Islet of Langerhans (tissue), 1 donor: ENCODE data around the gene CD81.
"Not testable (repeated sequence)": the region's sequence is repeated elsewhere in the genome, so short reads cannot be mapped to it uniquely, and the experiment has no call there.

ENCODE experiments used
- FAIRE-seq: peaks from one replicate; lab custom pipeline; 2011; peaks lifted over from hg19 to GRCh38; lab: Jason Lieb, UNC

The CD81 gene

DNA sequence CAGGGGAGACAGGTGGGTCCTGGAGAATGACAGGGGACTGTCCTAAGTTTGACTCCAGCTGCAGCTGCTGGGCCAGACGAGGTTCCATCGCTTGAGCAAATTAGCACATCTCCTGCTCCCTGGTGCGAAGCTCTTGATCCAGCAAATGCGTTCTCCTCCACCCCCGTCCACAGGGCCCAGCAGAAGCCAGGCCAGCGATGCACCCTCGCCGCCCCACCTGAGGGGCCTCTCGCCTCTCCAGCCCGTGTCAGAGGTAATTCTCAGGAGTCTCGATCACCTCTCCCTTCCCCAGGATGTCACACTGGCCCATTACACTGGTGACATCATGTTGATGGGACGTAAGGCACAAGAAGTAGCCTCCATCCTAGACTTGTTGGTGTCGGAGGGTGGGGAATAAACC is 19.5 kb upstream of the CD81 start:
- not testable (repeated sequence) for FAIRE-seq

DNA sequence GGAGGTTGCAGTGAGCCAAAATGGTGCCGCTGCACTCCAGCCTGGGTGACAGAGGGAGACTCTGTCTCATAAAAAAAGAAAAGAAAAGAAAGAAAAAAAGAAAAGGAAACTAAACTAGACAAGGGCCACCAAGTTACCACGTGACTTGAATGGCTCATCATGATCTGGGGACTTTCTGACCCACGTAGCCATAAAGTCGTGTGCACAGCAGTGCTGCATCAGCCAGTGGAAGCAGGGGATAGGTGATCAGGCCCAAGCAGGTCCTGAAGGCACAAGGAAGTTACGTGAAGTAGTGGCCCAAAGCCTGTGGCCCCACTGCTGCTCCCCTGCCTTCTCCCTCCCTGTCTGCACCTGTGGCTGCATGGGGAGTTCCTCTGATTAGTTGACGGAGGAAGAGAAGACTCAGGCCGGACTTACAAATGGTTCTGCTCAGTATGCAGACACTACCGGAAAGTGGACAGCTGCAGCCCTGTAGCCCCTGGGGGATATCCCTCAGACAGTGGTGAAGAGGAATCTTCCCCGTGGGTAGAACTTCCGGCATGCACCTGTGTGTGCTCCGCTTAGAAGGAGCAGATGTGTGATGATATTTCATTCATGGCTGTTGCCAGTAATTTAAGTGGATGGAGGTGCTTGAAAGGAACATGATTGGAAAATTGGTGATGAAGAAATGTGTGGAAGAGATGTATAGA is 18.2 kb upstream of the CD81 start:
- FAIRE-seq: no peak

- FAIRE-seq: no peak
Measured at GRCh38 chr11:2359557-2359956, 17.6 kb upstream of the CD81 start.

DNA sequence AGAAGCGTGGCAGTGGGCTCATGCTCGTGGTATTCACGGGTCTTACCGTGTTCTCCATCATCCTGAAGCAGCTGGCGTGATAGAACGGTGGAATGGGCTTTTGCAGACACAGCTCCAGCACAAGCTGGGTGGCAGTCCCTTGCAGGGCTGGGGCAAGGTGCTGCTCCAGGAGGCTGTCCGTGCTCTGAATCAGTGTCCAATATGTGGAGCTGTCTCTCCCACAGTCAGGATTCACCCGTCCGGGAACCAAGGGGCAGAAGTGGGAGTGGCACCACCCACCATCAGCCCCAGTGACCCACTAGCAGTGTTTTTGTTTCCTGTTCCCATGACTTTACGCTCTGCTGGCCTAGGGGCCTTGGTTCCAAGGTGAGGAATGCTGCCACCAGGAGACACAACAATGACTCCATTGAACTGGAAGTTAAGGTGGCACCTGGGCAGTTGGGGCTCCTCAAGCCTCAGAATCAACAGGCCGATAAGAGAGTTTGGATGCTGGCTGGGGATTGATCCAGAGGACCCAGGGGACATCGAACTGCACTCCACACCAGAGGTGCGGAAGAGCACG is 16.9 kb upstream of the CD81 start:
- FAIRE-seq: no peak

GRCh38 chr11:2361565-2361964 is 15.5 kb upstream of the CD81 start:
- no peak for FAIRE-seq

GRCh38 chr11:2362414-2362813 is 14.7 kb upstream of the CD81 start:
- no peak for FAIRE-seq

GRCh38 chr11:2363130-2363529 is 14.0 kb upstream of the CD81 start:
- FAIRE-seq: no peak

DNA sequence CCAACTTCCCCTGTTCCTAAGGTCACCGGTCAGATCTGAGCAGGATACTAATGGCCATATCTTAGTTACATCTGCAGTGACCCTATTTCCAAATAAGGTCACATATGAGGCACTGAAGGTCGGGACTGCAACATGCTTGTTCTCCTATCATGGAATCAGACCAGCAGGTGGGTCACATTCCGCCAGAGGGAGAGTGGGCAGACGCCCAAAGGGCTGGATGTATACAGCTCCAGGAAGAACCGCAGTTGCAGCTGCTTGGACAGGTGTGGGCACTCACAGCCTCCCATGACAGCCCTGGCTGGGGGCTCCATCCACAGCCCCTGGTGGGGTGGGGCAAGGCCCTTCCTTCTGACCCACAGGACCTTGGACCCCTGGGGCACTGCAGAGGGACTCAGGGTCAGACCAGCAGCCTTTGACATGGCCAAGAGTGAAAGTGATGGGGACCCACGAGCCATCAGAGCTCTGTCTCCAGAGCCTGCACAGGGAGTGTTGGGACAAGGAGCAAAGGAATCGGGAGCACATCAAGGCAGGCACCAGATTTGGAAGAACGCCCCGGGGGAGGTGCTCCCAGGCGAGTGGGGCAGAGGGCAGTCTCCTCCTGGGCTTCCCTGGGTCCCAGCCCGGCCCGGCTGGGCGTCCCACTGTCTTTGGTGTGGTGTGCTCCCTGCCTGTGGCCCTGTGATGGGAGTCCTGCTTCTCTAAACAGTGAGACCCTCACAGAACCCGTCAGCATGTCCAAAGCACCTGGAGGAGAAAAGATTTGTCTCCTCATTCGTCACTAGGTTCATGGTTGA is 13.3 kb upstream of the CD81 start:
- no peak for FAIRE-seq

DNA sequence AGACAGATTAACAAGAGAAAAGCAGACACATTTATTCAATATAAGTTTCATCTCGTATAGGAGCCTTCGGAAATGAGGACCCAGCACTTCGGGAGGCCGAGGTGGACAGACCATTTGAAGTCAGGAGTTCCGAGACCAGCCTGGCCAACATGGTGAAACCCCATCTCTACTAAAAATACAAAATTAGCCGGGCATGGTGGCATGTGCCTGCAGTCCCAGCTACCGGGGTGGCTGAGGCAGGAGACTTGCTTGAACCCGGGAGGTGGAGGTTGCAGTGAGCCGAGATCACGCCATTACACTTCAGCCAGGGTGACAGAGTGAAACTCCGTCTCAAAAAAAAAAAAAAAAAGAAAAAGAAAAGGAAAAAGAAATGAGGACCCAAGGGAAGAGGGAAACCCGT is 12.7 kb upstream of the CD81 start:
- FAIRE-seq: not testable (repeated sequence)

GRCh38 chr11:2365571-2366210 is 11.4 kb upstream of the CD81 start:
- no peak for FAIRE-seq

- FAIRE-seq: no peak
Measured at GRCh38 chr11:2366276-2366675, 10.8 kb upstream of the CD81 start.

DNA sequence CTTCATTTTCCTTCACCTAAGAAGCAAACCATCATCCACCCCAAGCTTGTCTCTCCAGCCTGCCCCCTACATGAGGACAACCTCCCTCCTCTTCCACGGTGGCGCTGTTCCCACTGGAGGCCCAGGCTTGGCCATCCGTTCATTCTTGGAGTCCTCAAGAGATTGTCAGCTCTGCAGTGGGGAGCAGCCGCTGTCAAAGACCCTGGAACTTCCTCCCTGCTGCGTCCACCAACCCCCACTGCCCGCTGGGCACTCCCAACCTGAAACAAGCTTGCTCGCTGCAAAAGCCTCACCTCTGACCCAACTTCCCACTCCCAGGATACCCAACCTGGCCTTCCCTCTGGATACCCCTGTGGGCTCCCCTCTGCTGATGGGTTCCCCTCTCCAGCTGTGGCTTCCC is 10.4 kb upstream of the CD81 start:
- FAIRE-seq: no peak

DNA sequence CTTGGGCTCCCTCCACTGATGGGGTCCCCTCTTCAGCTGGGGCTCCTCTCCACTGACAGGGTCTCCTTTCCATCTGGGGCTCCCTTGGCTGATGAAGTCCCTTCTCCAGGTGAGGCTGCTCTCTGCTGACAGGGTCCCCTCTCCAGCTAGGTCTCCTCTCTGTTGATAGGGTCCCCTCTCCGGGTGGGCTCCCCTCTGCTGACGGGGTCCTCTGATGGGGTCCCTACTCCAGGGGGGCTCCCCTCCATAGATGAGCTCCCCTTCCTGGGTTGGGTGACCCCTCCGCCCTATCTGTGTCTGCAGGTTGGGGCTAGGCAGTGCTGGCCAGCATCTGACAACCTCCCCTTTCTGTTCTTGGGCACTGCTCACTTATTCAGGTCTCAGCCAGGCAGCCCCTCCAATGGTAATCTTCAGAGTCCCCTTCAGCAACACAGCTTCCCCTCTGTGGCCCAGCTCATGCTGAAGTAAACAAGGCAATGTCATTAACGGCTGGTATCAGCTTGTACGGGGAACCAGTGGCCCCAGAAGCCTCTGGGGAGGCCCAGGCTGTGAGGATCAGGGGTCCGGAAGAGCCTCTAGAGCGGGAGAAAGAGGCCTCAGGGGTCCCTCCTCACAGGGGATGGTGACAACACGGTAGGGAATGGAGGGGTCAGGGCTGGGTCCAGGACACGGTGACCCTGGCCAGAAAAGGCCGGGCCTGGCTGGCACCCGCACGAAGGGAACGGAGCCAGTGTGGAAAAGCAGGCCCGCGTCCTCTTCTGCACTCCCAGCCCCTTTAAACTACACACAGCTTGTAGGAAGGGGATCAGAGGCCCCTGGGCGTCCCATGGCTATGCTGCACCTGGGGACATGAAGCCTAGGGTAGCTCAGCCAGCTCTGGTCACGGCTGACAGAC is 9.6 kb upstream of the CD81 start:
- no peak for FAIRE-seq

GRCh38 chr11:2368178-2368850 is 8.8 kb upstream of the CD81 start:
- no peak for FAIRE-seq

- no peak for FAIRE-seq
Measured at GRCh38 chr11:2368851-2369180, 8.3 kb upstream of the CD81 start.

- no peak for FAIRE-seq
Measured at GRCh38 chr11:2369320-2369719, 7.8 kb upstream of the CD81 start.

GRCh38 chr11:2369896-2370295 is 7.2 kb upstream of the CD81 start:
- no peak for FAIRE-seq

DNA sequence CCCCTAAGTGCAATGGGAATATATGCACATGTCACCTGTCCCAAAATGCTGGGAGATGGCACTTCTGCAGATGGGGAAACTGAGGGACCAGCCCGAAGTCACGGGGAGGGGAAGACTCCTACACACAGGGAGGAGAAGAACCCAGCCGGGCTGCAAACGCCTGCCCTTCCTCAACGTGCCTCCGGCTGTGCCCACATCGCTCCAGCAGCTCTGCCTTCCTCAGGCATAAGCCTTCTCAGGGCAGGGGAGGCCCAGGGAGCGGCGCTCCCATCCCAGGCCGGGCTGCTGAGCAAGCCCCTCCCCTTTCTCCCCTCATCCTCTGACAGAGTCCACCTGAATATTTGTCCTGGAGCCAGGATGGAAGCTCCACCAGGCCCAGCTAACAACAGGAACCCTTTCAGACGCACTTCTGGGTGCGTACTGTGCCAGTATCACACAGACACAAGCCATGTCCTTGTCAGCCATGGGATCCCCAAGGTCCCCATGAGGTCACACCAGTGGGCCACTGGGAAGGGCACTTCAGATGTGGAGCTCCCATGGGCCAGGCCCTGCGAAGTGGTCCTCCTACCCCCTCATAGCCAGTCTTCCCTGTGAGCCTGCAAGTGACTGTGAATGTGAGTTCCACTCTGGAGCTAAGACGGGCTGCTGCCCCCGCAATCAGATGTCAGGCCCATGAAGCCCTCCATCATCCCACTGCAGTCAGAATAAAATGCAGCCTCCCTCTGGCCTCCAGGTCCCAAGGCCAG is 2.5 kb upstream of the CD81 start:
- no peak for FAIRE-seq

- no peak for FAIRE-seq
Measured at GRCh38 chr11:2375341-2375853, 1.7 kb upstream of the CD81 start.

DNA sequence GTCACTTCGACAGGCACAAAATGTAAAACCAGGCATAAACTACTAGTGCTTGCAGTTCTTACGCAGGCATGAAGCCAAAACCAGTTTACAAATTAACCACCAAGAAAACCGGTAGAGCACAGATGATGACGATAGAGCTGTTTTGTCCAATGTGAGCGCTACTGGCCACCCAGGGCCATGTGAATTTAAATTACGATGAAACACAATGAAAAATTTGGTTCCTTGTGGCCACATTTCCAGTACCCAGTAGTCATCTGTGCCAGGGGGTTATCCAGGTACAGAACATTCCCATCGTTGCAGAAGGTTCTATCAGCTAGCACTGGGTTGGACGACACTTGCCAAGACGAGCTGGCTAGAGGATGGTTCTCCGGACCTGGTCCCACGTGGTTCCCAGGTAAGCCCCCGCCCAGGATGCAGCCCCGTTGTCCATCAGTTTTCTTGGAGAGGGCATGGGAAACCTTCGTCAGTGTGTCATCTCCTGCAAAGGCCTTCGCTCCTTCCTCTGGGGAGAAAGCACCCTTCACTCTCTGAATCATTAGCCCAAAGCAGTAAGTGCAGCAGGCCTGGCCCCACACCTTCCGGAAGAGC is 1.1 kb upstream of the CD81 start:
- peak; percentile 86 for FAIRE-seq
